Occipital lobe (tissue), 2 donors: Measurements from ENCODE around the gene LIMS1. TPM values are rescaled to one million over a fixed set of nuclear protein-coding genes. Genes with fewer than 3 reads are reported as not detected.

ENCODE experiments used
- DNase-seq: peaks from one replicate; lab custom pipeline; 2025; lab: John Stamatoyannopoulos, UW
- total RNA-seq: library from RNA; depleted of rRNA; stranded (reverse); fragments of >200 nt; gene quantifications from one replicate; pipeline ENCODE4 v1.2.3, GENCODE V29; 2014

Gene LIMS1
- total RNA-seq, 1 donor from 2014 or later, result 18.1 TPM

DNA sequence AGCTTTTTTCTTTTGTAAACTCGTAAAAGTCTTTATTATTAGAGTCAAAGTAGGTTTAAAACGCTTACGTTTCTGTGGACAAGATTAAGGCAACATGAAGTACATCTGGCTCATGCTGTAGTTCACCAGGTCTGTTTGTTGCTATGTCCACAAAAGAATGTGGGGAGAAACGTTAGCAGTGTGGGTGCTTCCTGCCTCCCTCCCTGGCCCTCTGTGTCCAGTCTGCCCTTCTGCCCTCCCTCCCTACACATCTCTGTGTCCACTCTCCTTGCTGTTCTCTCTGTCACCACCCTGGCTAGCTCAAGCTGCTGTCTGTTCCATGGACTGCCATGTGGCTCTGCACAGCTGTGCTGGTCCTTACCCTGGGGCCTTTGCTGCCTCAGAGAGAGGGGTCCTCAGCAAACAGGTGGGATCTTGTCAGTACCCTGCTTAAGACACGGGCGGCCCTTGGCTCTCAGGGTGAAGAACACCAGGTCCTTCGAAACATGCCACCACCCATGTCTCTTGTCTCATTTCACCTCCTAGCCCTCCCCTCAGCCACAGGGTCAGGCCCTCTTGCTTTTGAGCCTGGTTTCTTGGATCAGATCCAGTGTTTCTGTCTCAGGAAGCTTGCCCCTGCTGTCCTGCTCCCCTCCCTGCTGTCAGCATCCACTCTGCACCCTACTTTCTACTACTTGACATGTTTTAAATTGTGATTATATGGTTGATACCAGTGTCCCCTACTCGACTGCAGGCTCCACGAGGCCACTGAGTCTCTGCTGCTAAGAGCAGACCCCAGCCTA is 79.2 kb downstream of the LIMS1 start:
- no peak for DNase-seq

DNA sequence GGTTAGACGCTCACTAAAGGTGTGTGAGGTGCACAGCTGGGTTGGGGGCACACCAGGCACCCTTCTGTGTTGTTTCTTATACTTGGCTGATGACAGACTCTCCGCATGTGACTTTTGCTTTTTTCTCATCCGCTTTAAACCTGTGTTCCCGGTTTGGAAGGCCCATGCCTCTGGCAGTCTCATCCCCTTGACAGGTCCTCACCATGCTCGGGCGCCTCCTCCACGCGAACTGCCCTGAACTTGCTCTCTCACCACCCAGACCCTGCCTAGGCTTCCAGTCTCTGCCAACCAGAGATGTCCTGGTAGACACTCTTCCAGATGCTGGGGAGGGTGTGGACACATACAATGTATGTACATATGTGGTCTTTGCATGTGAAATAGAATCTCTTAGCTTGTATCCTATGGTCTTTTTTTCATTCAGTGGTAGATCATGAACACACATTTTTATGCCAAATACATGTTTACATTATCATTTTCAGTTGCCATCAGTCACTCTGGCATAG is 79.8 kb downstream of the LIMS1 start:
- no peak for DNase-seq

DNA sequence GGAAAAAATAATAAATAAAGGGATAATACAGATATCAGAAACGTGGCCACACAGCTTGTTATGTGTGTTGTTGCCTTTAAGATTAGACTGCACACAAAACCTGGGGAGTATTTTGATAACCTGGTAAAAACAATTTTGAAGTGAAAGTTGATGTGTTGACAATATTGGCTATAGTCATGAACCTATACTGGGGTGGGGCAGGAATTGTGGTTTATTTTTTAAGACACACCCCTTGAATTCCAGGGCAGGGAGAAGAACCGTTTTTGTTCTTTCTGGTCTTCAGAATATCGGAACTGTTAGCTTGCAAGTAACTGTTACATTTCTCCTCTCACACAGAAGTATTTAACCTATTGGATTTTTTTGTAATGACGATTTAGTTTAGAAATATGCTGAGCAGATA is 80.4 kb downstream of the LIMS1 start:
- no peak for DNase-seq

DNA sequence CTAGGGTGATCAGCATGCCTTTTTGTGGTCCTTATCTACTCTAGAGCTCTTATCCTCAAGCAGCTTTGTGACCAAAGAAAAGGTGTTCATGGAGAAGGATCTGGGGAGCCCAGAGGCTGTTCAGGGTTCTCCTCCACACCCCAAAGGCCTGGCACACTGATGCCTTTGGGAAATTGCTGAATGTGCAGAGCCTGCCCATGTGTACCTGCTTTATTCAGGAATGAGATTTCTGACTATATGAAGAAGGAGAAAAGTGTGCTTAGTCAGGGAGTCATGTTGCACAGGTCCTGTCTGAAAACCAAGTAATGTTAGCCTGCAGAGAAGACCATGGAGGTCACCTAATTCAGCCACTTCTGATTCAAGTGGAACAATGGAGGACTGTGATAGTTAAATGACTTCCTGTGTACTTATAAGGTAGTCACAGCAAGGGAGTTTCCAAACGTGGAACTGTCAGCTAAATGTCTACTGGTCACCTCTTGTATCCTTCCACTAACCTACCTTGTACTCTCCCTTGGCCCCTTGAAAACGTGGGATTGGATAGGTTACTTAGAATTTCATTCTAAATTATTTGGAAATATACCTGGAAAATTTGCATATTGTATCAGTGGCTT is 81.3 kb downstream of the LIMS1 start:
- no peak for DNase-seq

DNA sequence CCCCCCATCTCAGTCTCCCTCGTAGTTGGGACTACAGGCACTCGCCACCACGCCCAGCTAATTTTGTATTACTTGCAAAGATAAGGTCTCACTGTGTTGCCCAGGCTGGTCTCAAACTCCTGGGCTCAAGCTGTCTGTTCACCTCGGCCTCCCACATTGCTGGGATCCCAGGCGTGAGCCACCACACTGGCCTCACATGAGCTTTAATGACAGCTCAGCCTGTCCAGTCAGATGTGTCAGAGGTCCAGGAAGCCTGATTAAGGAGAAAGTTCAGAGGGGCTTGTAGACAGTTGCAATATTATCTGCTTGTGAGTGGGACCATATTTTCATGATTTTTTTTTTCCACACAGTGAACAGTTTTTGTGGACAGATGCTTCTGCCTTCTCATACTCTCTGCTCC is 82.0 kb downstream of the LIMS1 start:
- no peak for DNase-seq

DNA sequence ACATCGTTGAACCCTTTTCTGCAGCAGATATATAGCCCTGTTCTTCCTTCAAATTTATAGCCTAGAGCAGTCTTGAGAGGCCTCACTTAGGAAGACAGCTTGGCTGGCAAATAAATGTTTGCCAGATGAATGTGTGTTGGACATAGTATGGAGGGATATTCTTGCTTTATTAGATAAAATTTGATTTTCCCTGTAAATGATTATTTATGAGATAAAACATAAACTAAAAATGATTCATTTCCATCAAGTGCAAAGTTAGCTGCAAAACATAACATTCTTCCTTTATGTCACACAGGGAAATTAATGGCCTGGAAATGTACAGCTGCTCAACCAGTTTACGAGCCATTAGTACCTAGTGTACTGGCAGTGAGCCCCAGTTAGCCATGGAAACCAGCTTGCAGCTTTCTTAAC is 82.5 kb downstream of the LIMS1 start:
- no peak for DNase-seq

DNA sequence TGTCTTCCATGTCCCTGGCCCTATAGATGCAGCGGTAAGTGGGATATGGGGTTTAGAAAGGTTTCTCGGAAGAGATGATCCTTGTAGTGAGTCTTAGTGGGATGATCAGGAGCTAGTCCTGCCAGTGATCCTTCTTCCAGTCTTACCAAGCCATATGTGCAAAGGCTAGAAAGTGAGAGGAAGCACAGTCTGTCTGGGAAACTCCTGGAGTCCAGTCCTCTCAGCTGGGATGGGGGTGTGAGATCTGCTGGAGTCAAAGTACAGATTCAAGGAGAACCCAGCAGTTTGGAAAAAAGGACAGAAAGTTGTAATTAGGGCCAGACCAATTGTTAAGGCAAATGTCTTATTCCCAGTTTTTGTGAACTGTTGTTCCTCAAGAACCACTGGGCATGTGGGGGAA is 83.3 kb downstream of the LIMS1 start:
- DNase-seq, result no peak

DNA sequence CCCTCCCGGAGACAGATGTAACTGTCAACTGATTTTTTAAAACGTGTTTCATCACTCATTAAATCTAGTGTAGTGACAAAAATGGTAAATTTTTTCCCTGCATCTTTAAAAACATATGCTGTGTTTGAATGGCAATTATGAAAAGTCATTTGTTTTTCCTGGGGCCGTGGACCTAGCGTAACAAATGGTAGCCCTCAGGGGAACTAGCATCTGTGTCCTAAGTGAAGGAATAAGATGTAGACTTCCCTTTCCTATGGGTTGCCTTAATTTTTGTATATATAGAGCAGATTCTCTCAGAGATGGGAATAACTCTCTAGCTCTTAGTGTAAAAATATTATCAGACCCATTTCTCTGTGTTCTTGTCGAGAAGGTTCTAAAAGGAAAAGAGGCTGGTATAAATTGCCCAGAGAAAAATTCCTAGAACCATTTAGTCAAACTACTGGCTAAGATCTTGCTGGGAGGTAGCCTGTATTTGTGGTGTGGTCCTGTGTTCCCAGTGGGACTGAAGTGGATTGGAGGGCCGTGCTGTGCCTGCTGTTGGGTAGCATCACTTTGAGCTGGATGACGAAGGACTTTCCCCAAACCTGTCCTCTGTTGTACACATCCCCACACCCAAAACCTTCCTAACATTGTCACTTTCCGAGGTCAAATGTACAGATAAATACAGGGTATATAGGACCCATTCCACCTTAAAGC is 85.8 kb downstream of the LIMS1 start:
- no peak for DNase-seq

DNA sequence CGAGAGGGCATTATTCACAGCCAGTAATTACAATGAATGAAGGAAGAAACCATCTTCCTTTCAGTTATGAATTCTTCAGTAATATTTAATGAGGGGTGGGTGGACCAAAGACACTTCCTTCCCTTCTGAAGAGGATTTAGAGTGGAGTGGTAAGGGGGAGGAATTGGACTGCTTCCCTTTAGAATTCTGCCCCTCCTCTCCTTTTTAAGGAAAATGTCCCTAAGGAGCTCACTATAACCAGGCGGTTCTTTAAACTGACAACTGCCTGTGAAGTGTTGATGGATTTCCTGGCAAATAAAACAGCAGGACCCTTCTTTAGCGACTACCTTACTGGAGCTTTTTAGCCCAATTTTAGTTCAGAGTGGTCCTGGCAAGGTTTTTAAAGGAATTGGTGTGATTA is 86.4 kb downstream of the LIMS1 start:
- DNase-seq, result no peak

DNA sequence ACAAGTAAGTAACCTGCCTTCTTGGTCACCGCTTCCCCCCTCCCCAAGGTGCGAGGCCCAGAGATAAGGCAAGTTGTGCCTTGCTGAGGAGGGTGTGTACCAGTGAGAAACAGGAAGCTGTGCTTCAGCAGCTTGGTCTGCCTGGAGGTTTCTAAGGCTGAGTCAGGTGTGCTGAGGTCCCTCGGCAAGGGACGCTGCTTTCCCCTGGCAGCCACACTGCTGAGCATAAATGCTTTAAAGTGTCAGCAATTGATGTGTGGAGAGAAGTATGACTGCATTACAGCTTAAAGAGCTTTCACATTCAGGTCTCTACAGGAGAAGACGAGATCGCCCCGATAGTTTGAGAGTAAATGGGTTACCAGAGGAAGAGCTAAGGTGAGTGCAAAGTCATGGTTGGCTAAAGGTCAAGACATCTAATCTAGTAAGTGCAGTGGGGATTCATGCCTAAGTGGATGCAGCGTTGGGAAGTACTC is 86.9 kb downstream of the LIMS1 start:
- DNase-seq, result no peak

DNA sequence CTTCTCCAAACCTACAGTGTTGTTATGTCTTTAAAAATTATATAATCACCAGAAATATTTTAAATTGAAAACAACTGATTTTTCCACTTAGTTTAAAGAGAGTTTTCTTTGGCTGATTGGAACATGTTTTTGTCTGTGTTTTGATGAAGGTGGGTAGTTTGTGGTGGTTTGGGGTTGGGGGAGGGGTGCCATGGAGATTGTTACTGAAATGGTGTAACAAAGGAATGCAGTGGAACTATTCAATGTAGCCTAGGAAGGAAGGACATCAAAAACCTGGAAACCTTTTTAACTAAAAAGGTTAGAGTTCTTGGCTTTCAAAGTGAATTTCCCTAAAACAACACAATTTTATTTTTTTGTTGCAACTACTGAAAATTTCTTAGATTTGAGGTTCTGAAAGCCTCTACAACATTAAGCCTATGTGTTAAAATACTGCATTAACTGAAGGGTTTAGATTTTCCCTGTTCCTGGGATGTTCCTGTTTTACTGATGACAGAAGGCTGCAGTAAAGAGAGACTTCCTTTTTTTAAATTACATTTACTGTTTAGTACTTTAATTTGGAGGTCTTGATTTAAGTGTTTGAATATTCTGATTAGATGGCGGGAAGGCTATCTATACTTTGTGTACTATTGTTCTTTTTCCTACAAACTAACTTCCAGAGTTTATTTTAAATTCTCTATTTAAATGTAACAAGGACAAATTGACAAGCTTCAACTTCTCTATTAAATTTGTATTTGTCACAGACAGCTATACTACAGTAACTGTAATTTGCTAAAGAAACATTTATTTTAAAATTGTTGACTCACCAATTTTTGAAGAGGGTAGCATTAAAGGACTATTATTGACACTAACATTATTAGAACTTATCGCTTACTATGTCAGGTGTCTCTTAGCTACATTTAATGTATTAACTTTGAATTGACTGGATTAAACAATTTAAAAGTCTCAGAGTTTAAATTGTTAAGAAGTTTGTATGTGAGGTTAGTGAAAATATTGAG is 87.7 kb downstream of the LIMS1 start:
- no peak for DNase-seq

DNA sequence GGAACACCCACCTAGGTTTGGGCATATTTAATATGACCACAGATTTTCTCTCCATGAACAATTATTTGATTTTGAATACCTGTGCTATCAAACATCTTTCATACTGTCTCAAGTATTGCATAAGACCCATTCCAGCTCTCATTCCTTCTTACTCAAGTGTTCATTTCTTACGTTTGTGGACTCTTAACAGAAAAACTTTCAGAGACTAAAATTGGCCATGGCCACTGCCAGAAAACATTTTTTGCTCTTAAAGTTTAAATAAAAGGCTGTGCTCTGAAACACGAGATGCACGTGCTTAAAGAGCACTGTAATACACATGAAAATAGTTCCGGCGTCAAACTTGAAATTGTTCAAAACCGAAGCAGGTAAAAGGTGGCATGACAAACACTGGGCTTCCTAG is 89.3 kb downstream of the LIMS1 start:
- no peak for DNase-seq

DNA sequence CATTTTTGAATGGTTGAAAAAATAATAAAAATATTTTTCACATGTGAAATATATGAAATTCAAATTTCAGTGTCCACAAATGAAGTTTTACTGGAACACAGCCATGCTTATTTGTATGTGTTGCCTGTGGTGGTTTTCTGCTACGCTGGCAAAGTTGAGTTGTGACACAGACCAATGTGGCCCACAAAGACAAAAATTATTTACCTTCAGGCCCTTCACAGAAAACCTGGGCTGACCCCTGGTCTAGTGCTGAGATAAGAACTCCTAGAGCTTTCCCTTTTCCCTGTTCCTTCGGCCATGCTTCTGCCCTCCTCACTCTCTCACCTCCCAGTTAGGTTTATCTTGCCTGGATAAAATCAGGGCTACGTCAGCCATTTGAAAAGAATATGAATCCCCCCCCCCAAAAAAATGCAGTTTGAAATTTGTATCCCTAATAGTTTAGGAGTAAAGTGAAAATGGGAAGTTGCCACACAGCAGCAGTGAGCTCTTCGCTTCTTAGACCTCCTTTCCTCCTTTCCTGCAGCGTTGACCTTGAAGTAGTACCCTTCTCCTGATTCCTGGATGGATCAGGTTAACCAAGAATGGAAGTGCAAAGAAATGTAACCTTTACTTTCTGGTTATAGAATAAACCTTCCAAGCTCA is 91.0 kb downstream of the LIMS1 start:
- no peak for DNase-seq

DNA sequence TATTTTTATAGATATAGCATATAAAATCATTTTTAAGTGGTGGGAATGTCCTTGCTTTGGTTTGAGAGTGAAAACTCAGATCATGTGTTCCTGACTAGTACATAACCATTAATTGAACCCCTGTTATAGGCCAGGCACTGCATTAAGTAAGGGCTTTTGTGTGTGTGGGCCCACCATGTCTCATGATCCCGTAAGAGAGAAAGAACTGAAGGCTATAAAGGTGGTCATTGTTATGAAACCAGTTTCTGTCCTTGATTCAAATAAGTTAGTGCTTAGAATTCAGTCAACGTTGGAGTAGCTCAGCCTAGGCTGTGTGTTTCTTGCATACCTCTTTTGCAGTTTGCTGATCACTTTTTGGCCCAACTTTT is 91.5 kb downstream of the LIMS1 start:
- no peak for DNase-seq

DNA sequence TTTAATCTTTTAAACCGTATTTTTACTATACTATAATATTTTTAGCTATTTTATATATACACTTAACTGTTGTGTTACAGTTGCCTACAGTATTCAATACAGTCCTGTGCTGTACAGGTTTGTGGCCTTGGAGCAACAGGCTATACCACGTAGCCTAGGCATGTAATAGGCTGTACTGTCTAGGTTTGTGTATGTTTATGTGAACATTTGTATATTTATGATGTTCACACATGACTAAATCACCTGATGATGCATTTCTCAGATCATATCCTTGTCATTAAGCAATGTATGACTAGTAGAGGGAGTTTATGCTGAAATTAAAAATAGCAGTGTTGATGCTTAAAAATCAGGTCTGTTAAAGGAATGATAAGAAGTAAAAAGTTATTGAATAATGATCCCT is 92.7 kb downstream of the LIMS1 start:
- no peak for DNase-seq

DNA sequence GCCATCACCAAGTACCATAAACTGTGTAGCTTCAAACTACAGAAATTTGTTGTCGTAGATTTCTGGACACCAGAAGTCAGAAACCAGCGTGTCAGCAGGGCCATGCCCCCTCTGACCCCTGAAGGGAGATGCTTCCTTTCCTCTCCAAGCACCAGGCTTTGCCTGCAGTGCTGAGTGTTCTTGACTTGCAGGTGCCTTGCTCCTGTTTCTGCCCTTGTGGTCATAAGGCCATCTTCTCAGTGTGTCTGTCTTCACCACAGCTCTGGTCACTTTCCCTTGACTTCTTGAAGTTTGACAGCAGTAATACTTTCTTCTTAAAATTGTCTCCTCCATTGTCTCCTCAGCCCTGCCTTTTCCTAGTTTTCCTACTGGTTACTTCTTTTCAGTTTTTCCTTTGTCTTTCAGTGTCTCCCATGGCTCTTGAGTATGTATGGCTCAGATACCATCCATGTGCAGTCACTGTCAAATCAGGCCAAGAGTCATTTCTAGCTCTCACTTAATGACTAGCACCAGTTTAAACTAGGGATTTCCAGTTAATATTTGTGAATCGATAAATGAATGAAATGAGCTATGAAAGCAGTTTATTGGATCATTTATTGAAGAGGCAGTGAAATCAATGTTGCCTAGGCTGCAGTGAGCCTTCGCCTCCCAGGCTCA is 93.8 kb downstream of the LIMS1 start:
- no peak for DNase-seq

DNA sequence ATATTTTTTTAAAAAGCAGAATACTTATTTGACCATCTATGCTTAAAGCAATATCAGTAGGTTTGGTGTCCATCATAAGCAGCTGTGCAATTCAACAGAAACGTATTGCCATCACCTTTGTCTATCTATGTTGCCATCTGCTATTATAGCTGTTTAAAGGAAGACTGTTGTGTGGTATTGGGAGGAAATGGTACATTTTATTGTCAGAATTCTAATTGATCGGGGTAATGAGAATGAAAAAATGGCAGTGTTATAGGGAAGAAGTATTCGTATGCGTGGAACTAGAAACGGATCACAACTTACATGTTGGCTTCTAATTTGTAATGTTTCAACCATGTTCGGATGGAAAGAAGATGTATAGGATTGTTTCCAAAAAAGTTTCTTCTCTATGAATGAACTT is 94.7 kb downstream of the LIMS1 start:
- no peak for DNase-seq

DNA sequence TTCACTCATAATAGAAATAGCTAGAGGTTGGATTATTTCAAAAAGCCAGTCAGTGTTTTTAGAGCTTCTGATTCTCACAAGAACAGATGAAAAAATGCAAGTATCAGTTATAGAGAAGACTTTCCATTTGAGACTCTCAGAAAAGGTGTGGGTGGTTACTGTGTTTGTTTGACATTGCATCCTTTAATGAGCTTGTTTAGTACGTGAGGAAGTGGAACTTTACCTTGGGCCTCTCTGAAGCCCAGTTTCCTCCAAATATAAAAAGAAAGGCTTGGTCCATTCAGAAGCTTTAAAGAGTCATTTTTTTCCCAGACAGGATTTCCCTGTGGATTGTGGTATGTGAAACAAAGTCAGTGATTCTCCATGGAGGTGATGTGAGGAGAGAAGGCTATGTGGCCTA is 95.1 kb downstream of the LIMS1 start:
- no peak for DNase-seq

DNA sequence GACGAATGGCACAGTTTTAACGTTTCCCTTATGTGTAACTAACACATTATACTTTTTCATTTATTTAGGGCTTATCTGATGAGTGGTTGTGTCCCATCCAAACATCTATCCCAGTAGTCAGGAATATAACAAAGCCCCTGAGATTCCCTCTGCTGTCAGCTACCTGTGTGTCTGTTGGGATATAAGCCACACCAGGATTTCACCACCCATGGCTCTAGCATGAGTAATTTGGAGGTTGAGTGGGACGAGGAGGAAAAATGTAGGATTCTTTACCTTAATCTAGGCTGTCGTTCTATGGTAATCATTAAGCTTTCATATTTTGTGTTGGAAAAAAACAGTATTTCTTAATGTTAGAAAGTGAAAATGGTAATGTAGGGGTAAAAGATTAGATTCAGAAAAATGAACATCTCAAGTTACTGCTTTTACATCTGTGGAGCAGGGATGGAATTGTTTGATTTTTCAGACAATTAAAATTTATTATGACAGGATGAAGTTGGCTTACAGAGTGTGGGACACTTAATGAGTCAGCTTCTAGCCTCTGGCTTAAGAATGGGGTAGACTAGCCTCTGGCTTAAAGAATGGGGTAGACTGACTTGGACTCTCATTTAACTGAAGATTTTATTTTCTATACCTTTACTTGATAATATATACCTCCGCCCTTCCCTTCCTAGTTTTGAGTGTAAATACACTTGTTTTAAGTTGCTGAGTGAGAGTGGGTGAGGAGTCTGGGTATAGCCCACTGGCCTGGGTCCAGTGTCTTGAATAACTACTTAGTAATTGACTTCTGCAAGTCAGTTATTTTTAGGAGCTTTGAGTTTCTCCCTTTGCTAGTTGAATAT is 96.5 kb downstream of the LIMS1 start:
- DNase-seq, result no peak
